Measurements from ENCODE around the gene KIRREL3.

KIRREL3 gene

DNA sequence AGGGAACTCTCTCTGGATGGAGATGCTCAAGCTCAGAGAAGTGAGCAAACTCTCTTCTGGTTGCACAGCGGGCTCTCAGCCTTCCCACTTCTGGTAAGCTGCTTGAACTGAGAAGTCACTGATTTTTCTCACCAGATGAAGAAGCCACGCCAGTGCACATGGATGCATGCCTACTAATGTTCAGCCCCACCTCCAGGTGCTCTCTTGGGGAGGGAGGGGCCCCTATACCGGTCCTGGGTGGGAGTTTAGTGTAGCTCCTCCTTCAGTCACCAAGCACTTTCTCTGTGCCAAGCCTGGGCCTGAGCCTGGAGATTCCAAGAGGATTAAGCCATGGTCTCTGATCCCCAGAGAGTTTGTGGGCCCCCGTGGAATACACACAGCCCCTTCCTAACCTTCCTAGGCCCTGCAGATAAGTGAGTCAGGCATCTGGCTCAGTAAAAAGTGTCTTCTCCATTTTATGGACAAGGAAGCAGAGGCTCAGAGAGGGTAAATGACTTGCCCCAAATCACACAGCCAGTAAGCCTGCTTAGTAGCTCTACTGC lies 502.9 kb downstream of the KIRREL3 start:
- DNase-seq = no peak

DNA sequence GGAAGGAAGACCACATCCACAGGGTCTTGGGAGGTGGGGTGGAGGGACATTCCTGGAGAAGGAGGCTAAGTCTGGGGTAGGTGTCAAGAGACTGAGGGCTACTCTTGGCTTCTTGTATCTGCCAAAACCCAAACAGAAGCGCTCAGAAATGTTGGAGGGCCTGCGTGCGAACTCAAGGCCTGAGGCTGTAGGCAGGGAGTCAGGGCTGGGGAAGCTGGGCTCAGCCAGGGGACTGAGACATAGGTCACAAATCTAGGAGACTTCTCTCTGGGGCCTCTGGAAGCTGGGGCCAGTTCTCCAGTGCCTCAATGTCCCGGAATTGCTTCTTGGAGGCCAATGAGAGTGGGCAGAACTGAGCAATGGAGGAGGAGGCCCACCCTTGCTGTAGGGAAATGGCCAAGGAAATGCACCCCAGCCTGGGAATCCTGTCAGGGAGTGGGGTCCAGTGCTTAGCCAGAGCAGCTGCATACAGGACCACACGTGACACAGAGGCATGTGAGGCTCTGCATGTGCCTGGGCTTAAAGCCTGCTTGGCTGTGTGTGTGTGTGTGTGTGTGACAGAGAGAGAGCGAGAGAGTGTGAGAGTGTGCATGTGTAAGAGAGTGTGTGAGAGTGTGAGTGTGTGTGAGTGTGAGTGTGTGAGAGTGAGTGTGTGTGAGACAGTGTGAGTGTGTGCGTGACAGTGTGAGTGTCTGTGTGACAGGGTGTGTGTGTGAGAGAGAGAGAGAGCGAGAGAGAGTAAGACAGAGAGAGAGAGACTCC lies 503.8 kb downstream of the KIRREL3 start:
- DNase-seq = no peak

DNA sequence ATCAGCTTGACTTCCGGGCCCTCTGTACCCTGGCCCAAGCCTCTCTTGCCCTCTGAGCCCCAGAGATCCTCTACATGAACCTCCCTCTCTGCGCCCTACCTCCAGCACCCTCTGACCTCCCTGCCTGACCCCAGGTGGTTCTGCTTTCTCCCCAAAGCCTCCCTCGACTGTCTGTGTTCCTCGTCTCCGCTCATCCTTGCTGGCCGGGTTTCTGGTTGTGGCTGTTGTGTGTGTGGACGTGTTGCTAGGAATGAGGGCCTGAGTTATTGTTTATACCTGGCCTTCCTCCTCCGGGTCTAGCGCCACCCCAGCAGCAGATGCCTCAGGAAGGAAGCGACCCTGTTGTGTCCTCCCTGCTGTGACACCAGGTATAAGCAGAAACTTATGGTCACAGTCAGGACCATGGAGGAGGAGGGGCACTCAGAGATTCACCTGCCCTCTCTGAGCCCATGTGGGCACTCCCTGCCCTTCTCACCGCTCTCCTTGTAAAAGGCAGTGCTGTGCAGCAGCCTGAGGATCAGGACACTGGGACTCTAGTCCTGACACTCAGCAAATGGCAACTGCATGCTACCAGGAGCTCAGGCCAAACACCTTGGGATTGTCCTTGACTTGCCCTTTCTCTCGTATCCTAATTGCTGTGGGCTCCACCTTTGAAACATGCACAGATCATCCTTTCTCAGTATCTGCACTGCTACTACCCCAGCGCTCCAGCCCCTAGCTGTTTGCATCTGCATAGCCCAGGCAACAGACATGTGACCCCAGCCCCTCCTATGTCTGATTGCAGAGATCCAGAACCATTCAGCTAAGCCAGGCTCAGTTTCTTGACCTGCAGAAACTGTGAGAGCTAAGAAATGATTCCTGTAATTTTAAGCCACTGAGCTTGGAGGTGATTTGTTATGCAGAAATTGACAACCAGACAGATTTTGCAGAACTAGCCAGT lies 505.0 kb downstream of the KIRREL3 start:
- DNase-seq = no peak

DNA sequence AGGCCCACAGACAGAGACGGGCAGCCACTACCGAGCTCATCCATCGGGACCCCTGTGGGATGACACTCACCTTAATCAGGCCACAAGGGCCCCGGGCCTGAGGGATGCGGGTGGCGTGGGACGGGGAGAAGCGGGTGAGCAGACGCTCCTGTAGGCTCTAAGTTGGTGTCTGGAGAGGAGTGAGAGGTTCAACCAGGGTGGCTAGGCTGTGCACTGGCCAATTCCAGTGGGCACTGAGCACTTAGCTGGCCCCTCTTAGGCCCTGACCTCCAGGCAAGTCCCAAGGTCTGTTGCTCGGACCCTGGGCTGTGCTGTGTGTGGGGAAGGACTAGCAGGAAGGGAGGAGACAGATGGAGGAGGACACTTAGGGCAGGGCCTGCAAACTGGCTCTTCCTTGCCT lies 505.7 kb downstream of the KIRREL3 start:
- no peak for DNase-seq

DNA sequence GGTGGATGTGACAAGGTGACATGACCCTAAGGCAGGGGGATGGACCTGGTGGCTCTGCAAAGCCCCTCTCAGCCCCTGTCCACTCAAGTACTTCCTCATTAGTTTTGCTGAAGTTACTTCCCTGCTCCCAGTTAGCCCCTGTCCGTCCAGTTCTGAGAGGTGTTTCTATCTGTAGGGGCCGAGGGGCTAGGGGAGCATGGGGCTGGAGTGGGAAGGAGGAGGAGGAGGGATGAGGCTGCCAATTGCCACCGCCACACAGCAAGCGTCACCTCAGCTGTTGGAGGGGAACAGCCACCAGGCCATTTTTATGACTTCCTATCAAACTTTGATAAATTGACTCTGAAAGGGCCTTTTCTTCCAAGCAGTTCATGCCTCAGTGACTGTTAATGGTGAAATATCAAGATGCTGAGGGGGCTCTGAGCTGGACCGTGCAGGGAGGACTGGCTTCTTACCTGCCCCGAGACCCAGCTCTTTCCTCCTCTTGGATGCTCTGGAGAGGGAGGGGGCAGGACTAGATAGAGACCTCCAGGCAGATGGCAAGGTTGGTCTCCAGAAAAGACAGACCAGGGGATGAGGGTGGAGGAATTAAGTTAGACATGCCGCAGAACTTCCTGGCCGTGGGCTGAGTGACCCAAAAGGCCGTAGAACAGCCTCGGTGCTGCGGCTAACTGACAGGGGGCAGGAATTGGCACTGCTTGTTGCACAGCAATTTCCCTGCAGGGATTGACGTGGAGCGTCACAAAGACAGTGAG lies 508.1 kb downstream of the KIRREL3 start:
- no peak for DNase-seq

DNA sequence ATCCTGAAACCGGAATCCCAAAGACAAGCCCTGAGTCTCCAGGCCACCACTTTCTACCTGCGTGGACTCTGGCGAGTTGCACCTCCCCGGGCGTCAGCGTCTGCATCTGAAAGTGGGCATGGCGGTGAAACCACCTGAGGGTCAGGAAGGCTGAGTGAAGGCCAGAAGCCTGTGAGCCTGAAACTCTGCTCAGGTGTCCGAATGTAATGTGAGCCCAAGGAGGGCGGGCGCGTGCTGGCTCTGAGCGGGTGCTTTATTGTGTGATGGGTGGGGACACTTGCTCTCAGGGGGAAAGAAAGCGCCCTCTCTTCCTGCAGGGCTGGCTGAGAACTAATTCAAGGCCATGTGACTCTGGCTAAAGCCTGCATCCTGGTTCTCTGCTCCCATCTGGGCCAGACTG lies 509.5 kb downstream of the KIRREL3 start:
- no peak for DNase-seq

DNA sequence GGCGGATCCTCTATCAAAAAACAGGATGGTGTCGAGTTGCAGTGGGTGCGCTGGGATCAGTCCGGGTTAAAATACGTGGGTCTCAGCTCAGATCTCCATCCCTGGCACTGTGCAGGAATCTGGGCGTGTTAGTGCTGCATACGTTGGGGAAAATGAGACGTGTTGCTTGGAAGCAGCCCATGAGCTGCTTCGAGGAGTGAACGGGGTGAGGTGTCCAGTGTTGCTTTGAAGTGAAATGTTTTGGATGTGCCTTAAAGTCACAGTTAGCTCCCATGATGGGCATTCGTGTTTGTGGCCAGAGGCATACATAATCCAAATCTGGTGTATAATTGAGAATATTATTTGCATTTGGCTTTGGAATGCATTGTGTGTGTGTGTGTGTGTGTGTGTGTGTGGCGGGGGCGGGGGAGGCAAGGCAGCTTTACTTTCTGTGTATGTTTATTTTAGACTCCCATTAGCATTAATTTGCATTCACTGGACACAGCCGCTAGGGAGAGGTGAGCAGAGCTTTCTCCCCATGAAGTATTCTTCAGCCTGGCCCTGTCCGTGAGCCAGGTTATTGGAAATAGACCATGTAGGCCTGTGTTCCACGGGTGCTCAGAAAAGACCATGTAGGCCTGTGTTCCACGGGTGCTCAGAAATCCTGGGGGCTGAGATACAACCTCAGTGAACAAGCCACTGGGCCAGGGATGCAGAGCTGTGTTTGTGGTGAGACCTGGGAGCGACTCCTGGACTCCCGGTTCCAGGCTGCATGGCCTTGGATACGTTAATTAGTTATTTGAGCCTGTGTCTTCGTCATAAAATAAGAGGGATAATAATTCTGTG lies 510.5 kb downstream of the KIRREL3 start:
- no peak for DNase-seq

DNA sequence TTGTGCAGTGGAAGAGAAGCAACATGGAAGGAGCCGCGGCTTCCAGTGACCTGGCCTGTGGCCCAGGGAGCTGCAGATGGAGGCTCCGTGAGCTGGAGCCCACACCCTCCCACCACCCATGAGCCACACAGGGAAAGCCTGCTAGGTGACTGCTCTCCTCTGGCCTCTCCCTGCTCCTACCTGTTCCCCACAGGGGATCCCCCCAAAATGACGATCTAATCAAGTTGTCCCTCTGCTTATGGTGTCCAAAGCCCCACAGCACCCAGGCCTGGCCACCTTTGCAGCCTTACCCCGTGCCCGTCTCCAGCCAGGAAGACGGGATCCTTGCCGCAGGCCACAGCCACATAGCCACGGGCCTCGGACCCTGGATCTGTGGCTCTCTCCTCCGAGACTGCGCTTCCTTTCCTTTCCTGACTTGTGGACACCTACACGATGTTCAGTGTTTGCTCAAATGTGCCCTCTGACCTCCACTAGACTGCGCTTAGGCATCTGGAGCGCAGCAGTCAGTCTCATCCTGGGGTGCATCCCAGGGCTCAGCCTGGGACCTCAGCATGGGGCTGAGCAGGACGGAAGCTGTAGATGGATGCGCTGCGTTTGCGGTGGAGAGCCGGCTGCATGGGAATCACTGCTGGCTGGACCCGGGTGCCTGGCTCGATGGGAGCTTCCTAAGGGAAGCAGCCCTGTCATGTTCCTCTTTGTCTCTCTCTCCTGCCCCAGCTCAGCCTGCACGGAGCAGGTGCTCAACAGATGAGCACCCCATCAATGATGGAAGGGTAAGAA lies 511.8 kb downstream of the KIRREL3 start:
- DNase-seq = no peak

DNA sequence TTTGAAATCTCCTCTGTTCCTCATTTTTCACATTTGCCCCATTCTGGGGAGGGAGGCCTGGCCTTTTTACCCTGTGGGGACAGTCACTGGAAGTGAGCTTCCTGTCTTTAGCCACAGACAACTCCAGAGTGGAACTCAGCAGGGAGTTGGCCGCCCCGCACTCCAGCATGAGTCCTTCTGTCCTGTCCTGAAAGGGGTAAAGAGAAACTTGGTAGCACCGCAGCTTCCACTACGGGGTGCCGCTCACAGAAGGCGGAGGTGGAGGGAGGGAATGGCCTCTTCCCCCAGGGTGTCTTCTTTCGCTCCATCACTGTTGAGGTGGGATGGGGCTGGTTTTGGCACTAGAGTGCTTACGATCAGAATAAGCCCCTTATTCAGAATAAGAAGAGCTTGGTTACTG lies 512.9 kb downstream of the KIRREL3 start:
- no peak for DNase-seq

DNA sequence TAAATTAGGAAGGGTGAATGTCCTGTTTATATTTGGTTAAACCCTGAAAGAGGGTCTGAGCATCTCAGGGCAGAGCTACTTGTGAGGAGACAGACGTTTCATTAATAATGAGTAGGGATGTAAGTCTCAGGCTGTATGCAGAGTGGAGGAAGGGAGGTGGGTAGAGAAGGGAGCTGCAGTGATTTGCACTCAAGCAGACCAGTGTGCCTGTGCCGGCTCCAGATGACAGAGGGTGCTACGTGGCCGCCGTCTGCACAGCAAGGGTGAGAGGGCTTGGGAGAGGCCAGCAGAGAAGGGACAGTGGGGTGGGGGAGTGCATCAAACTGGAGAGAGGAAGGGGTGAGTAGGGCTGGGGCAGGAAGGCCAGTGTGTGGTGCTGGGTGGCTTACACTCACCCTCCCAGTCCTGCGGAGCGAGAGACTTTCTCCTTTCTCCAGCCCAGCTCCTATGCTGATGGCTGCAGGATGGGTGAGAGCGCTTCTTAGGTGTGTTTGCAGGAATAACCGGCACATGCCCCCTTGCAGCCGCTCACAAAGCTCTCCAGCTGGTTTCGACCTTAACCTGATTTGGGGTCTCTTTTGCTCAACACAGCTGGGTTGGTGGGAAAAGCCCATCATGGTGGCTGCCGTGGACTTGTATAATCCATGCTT lies 514.5 kb downstream of the KIRREL3 start:
- DNase-seq = no peak

DNA sequence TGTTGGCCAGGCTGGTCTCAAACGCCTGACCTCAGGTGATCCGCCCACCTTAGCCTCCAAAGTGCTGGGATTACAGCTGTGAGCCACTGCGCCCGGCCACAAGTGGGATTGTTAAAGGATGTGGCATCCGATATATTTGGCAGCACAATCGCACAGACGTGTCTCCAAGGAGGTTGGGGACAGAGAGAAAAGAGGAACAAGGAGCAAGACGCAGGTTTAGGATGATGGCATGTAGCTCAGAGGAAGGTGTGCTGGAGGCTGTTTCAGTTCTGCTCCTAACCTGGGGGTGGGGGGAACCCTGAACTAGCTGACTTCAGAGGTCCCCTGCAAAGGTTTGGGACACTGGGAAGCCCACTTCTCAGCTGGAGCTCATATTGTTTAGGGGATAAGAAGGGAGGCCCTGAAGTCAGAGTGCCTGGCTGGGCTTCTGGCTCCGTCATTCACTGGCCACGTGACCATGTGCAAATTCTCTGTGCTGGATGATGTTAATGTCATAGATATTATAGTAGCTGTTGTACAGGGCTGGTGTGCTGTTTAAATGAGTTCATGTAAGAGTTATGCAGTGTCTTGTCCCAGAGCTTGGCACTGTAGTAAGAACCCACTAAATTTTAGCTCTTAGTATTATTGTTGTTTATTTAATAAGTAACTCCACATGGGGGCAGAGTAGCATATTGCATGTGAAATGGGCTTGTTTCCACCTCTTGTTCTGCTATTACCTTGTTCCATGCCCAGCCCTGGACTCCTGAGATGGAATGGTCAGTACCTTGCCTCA lies 515.4 kb downstream of the KIRREL3 start:
- no peak for DNase-seq

DNA sequence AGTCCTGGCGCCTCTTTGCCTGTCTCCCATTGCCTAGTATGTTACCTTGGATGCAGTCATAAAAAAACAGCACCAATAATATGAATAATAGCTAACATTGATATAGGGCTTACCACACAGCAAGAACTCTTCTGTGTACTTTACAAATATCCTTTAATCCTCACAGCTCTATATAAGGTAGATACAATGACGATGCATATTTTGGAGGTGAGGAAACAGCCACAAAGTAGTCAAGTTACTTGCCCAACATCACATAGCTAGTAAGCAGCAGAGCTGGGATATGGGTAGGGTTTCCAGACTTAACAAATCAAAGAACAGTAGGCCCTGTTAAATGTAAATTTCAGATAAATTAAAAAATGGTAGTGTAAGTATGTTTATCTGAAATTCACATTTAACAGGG lies 516.3 kb downstream of the KIRREL3 start:
- no peak for DNase-seq

DNA sequence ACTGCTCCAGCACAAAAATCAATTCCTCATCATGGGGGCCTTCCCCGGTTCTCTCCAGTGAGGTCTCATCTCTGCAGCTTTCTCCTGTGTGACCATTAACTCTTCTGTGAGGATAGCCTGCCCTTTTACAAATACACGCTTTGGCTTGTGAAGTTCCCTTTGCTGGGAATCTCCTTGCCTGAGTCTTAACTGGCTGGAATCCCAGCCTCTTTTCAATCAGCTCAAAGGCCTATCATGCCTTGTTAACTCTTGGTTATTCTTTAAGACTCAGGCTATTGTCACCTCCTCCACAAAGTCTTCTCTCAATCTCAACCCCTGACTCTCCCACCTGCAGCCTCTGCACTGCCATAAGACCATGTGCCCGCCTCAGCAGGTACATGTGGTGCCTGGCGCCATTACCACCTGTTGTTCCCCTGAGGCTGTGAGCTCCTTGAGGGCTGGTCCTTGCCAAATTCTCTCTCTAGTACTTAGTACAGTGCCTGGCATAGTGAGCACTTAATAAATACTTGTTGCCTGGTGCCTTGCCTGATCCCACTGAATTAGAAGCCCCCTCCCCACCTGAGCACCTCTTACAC lies 516.9 kb downstream of the KIRREL3 start:
- no peak for DNase-seq

DNA sequence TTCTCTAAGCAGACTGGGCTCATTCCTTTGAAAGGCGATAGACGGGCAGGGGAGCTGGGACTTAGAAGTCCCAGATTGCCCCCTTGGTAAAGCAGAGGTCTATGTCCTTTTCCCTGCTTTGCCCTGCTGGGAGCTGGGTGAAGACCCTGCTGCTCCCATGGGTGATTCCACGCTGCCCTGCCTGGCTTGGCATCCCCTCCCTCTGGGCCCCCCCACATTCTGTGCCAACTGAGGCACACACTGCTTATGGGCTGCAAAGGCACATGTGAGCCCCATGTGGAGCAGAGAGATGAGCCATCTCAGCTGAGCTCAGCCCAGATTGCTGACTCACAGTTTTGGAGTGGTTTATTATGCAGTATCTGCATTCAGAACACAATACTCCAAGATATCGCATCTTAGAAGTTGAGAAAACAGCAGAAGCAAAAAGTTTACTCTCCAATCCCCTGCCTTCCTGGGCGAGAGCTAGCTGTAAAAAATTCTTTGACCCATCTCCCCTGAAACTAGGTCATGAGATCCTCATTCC lies 517.9 kb downstream of the KIRREL3 start:
- no peak for DNase-seq

DNA sequence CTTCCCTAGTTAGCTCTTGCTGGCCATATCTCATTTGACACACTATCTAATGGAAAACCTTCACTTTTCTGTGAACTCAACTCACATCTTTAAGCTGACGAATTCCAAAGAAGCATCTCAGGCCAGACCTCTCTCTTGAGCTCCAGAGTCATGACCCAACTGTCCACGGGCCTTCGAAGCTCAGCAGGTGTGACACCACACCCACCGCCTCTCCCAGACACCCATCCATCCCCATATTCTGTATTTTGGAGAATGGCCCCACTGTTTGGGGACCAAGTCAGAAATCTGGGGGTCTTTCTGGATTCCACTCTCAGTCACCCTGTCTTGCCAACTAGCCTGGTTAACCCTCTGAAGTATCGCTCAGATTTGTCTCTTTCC lies 519.3 kb downstream of the KIRREL3 start:
- no peak for DNase-seq

DNA sequence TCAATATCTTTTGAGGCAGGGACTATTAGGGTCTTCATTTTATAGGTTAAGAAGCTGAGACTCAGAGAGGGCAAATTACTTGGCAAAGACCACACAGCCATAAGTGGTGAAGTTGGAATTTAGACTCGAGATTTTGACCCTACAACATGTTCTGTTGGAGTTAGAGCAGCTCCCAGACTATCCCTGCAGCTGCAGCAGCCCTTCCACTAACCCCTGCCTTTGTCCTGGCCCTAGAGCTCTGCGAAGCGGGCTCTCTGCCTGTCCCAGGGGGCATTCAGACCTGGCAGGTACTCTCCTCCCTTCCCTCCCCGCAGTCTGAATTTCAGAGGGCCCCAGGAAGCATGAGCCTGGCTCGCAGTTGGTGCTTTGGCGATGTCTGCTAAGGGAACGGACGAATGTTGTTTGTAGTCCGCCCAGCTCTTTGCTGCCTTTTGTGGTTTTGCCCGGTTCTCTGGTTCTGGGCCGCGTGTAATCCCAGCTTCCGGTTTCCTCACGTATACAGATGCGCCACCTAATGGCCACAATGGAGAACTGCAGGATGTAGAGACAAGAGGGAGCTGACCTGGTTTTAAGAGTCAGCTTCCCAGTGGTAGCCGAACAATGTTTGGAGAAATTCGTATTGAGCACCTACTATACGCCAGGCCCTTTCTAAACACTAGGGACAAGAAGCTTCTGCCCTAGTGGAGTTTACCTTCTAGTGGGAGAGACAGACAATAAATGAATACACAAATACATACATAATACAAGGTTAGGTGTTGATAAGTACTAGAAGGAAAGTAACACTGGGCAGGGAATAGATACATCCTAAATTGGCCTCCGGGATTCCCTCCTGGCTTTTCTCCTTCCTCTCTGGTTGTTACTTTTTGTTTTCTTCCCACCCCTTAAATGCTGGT lies 519.9 kb downstream of the KIRREL3 start:
- peak; percentile 76 for DNase-seq

DNA sequence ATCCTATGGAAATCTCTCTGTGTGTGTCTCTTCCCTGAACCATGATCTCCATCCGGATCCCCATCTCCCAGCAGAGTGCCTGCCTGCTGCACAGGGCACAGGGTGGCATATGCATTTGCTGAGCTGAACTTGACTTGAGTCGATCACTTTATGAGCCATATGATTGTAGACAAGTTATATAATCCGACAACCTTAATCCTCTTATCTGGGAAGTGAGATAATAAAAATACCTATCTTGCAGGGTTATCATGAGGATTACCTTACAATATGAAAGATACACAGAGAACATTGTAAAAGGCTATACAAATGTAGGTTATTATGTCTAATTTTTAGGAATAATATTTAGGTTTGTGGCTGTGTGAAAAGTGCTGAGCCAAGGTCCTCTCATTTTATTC lies 520.6 kb downstream of the KIRREL3 start:
- no peak for DNase-seq

DNA sequence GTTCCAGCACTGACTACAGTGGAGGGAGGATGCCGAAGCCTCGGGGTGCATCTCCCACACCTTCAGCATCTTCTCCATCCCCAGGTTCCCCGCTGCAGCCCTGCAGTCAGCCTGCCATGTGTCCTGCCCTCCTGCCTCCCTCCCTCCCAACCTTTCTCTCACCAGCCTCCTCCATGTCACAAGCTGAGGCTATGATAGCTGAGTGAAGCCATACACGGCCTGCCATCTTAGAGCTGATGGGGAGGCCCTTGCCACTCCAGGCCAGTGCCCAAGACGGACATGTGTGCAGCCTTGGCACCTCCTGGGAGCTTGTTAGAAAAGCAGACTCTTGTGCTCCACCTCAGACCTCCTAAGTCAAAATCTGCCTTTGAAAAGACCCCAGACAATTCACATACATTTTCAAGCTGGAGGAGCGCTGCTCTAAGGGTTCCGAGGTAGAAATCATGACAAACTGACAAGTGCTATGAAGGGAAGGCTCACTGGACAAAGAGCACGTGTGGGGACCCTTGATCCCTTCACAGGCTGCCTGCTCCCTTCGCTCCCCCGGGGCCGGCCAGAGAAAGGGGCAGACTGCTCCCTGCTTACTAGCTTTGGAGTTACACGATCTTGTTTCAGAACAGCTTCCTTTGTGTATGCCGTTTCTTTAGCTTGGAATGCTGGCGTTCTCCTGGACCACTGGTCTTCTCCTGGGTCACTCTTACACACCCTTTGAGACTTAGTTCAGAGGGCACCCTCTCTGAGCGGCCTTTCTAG lies 521.2 kb downstream of the KIRREL3 start:
- DNase-seq = no peak

All from stimulated activated CD8-positive, alpha-beta memory T cell treated with anti-CD3 and anti-CD28 coated beads, Interleukin-4, amount 100 ng/mL, for 48 hours (primary cell).